ENCODE measurements around the gene GSG1L.

- TF ChIP-seq, protein P1, sequence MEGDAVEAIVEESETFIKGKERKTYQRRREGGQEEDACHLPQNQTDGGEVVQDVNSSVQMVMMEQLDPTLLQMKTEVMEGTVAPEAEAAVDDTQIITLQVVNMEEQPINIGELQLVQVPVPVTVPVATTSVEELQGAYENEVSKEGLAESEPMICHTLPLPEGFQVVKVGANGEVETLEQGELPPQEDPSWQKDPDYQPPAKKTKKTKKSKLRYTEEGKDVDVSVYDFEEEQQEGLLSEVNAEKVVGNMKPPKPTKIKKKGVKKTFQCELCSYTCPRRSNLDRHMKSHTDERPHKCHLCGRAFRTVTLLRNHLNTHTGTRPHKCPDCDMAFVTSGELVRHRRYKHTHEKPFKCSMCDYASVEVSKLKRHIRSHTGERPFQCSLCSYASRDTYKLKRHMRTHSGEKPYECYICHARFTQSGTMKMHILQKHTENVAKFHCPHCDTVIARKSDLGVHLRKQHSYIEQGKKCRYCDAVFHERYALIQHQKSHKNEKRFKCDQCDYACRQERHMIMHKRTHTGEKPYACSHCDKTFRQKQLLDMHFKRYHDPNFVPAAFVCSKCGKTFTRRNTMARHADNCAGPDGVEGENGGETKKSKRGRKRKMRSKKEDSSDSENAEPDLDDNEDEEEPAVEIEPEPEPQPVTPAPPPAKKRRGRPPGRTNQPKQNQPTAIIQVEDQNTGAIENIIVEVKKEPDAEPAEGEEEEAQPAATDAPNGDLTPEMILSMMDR (IDR thresholded peaks at IDR 0.05): no peak
- no peak for TF ChIP-seq POLR2AphosphoS5 (IDR thresholded peaks at IDR 0.05)
Observed at GRCh38 chr16:27935076-27935475, 128.4 kb downstream of the GSG1L start.
